NCI-H1930 (cell line): ENCODE measurements around the gene SELENBP1.

Experiments
- DNase-seq, 2 experiments: peaks; one replicate each; lab custom pipeline; 2025; lab: John Stamatoyannopoulos, UW

Gene SELENBP1

GRCh38 chr1:151343587-151343986 is 28.9 kb downstream of the SELENBP1 start:
- no peak for DNase-seq

GRCh38 chr1:151342569-151342968 is 29.9 kb downstream of the SELENBP1 start:
- no peak for DNase-seq

GRCh38 chr1:151342021-151342420 is 30.5 kb downstream of the SELENBP1 start:
- no peak for DNase-seq

GRCh38 chr1:151340870-151341754 is 31.4 kb downstream of the SELENBP1 start:
- peak; percentile 70 to 71 for DNase-seq

- no peak for DNase-seq
These were observed 35.9 kb downstream of the SELENBP1 start for GRCh38 chr1:151336556-151336955.

GRCh38 chr1:151334822-151335221 is 37.7 kb downstream of the SELENBP1 start:
- no peak for DNase-seq

- peak in 1 of 2 experiments; percentile 24 for DNase-seq
These were observed 44.4 kb downstream of the SELENBP1 start for GRCh38 chr1:151327903-151328674.

- peak; percentile 95 to 96 for DNase-seq
These were observed 45.1 kb downstream of the SELENBP1 start, which contains the start of gene PI4KB for GRCh38 chr1:151327223-151327902. Gene PI4KB (minus strand): TSS chr1:151327416. CDS start chr1:151316481, 10,935 bp downstream.

GRCh38 chr1:151326619-151327222 is 45.8 kb downstream of the SELENBP1 start:
- DNase-seq: no peak

GRCh38 chr1:151325646-151326429 is 46.7 kb downstream of the SELENBP1 start:
- DNase-seq: no peak

GRCh38 chr1:151325231-151325630 is 47.3 kb downstream of the SELENBP1 start:
- no peak for DNase-seq

- no peak for DNase-seq
These were observed 48.0 kb downstream of the SELENBP1 start for GRCh38 chr1:151324390-151324930.

- DNase-seq: no peak
These were observed 53.5 kb downstream of the SELENBP1 start for GRCh38 chr1:151318975-151319374.

GRCh38 chr1:151315565-151316235 is 56.8 kb downstream of the SELENBP1 start:
- DNase-seq: no peak
